BE2C (cell line): ENCODE measurements around the gene ABCB8.
A peak's percentile ranks its signal among the peaks of the same experiment; 100 is the strongest.

ENCODE experiments used
- DNase-seq: peaks from one replicate; pipeline ENCODE4 v3.0.0-alpha.2; 2020
- H3K27me3 ChIP-seq: fragments of 250-450 bp; sonication (Bioruptor Pico); 2 replicates; pipeline ENCODE4 v1.5.1; 2020; ENCODE audit warnings: mild to moderate bottlenecking
- H3K36me3 ChIP-seq: fragments of 250-450 bp; sonication (Bioruptor Pico); 2 replicates; pipeline ENCODE4 v1.5.1; 2020; ENCODE audit warnings: mild to moderate bottlenecking
- H3K4me1 ChIP-seq: fragments of 250-450 bp; sonication (Bioruptor Pico); 2 replicates; pipeline ENCODE4 v1.5.1; 2020
- H3K4me3 ChIP-seq: 2 replicates; pipeline ENCODE4 v1.5.1; 2011; ENCODE audit warnings: low read depth, low read length
- H3K9me3 ChIP-seq: fragments of 250-450 bp; sonication (Bioruptor Pico); 2 replicates; pipeline ENCODE4 v1.5.1; 2020
- TF ChIP-seq, protein P1 (sequence below): IDR thresholded peaks from 2 replicates; pipeline ENCODE4 v1.5.1; 2012; ENCODE audit warnings: mild to moderate bottlenecking, low read depth, low read length

Gene ABCB8

DNA sequence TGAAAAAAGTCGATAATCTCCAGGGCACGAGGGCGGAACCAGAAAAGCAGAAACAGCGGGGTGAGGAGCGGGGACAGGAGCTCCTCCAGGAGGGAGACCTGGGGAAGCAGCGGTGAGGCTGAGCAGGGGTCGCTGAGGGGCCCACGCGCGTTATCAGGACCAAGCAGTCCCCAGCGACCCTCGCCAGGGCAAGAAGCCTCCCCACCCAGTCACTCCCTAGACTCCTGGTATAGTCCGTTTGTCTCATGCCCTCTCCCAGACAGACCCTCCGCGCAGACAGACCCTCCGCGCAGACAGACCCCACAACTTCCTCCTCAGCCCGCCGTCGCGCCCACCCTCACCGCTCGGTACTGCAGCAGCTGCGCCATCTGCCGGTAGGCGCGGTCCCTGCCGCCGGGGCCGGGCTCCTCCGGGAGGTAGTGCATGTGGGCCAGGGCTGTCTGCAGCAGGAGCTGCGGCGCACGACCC is 10.3 kb upstream of the ABCB8 start:
- H3K27me3 ChIP-seq = no peaks in the 10 kb centered on the region
- H3K4me3 ChIP-seq = peak overlapping the region; percentile 69
- H3K9me3 ChIP-seq = no peaks in the 10 kb centered on the region
- TF ChIP-seq, protein P1, sequence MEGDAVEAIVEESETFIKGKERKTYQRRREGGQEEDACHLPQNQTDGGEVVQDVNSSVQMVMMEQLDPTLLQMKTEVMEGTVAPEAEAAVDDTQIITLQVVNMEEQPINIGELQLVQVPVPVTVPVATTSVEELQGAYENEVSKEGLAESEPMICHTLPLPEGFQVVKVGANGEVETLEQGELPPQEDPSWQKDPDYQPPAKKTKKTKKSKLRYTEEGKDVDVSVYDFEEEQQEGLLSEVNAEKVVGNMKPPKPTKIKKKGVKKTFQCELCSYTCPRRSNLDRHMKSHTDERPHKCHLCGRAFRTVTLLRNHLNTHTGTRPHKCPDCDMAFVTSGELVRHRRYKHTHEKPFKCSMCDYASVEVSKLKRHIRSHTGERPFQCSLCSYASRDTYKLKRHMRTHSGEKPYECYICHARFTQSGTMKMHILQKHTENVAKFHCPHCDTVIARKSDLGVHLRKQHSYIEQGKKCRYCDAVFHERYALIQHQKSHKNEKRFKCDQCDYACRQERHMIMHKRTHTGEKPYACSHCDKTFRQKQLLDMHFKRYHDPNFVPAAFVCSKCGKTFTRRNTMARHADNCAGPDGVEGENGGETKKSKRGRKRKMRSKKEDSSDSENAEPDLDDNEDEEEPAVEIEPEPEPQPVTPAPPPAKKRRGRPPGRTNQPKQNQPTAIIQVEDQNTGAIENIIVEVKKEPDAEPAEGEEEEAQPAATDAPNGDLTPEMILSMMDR = peak; percentile 89
- H3K4me1 ChIP-seq = peaks cover 13% of the 10 kb centered on the region; the same call in 1 of the 2 replicates
- no peaks in the 10 kb centered on the region for H3K36me3 ChIP-seq
- DNase-seq = peak; percentile 91

DNA sequence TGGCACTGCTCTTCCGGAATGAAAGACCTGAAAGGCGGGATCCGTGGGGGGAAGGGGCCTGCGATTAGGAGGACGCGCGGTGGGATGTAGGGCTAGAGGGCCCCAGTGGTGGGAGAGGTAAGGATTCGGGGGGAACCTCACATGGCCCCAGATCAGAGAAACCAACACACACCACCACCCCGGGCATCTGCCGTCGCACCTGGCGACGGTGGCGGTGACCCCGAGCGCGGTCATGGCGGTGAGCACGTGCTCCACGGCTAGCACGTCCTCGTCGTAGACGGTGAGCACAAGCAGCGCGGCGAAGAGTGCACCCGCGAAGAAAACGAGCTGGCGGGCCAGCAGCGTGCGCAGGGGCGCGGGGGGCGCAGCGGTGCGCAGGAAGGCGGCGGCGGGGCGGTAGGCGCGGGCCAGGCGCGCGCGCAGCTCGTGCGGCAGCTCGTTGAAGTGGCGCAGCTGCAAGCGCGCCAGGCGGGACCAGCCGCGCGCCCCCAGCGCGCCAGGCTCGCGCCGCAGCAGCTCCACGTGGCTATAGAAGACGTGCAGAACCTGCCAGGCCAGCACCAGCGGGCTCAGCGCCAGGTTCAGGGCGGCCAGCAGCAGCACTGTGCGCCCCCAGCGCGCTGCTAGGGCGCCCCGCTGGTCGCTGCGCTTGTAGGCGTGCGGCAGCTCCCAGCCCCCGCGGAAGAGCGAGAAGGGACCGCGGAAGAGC is 9.7 kb upstream of the ABCB8 start:
- no peaks in the 10 kb centered on the region for H3K36me3 ChIP-seq
- TF ChIP-seq, protein P1 = no peak
- no peaks in the 10 kb centered on the region for H3K9me3 ChIP-seq
- no peaks in the 10 kb centered on the region for H3K27me3 ChIP-seq
- peak overlapping the region; percentile 69 for H3K4me3 ChIP-seq
- peaks cover 13% of the 10 kb centered on the region; the same call in 1 of the 2 replicates for H3K4me1 ChIP-seq
- no peak for DNase-seq

DNA sequence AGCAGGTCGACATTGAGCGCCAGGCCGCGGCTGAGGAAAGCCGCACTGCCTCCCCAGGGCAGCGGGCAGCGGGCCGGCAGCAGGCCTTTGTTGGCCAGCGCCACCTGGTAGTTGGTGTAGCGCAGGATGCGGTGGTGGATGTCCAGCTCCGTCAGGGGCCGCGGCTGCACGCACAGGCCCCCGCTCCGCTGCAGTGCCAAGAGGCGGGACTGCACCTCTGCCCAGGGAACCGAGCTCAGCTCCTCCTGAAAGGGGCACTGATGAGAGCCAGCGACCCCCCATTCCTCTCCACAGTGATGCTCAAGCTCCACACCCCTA is 9.2 kb upstream of the ABCB8 start:
- no peak for DNase-seq
- H3K9me3 ChIP-seq = no peaks in the 10 kb centered on the region
- TF ChIP-seq, protein P1 = no peak
- H3K27me3 ChIP-seq = no peaks in the 10 kb centered on the region
- H3K4me3 ChIP-seq = no peak overlapping the region
- H3K4me1 ChIP-seq = peaks cover 11% of the 10 kb centered on the region; the same call in 1 of the 2 replicates
- H3K36me3 ChIP-seq = no peaks in the 10 kb centered on the region

DNA sequence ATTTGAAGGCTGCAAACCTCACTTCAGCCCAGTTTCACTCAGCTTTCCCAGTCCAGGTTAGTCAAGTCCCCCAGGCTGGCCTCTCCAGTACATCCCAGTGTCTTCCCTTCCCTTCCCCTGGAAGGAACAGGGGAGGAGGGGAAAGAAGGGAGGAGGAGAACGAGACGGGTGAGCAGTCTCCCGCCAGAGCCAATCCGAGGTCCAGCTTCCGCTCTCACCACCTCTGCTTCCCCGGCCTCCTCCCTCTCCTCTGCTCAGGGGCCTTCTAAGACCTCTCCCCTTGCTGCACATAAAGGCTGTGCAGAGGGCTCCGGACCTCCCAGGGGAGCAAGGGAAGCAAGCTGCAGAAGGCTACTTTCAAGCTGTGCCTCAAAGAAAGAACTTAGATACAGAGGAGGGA is 8.0 kb upstream of the ABCB8 start:
- Histone ChIP-seq H3K27me3 (no peaks in the 10 kb centered on the region), H3K9me3 (no peaks in the 10 kb centered on the region), H3K4me3 (no peak overlapping the region), H3K36me3 (no peaks in the 10 kb centered on the region), H3K4me1 (peaks cover 10% of the 10 kb centered on the region; the same call in 1 of the 2 replicates)
- TF ChIP-seq, protein P1 = no peak
- no peak for DNase-seq

DNA sequence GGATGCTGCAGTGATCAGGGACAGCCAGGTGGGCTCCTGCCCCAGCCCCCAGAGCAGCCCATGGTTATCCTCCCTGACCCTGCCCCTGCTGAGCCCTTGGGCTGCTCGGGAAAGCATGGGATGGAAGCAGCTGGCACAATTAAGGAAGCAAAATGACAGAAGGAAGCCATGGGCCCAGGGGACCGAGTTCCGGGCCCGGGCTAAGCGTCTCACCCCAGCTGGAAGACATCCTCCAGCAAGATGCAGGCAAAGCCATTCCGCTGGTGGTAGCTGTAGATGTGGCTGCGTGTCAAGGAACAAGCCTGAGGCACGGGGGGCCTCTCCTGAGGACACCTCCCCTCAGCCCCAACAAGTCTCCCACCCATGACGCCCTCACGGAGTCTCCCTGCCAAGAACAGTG is 5.0 kb upstream of the ABCB8 start:
- DNase-seq = no peak
- Histone ChIP-seq H3K27me3 (no peaks in the 10 kb centered on the region), H3K4me3 (no peak overlapping the region), H3K4me1 (peaks cover 2% of the 10 kb centered on the region; the same call in 1 of the 2 replicates), H3K9me3 (no peaks in the 10 kb centered on the region), H3K36me3 (no peaks in the 10 kb centered on the region)
- TF ChIP-seq, protein P1 = no peak

DNA sequence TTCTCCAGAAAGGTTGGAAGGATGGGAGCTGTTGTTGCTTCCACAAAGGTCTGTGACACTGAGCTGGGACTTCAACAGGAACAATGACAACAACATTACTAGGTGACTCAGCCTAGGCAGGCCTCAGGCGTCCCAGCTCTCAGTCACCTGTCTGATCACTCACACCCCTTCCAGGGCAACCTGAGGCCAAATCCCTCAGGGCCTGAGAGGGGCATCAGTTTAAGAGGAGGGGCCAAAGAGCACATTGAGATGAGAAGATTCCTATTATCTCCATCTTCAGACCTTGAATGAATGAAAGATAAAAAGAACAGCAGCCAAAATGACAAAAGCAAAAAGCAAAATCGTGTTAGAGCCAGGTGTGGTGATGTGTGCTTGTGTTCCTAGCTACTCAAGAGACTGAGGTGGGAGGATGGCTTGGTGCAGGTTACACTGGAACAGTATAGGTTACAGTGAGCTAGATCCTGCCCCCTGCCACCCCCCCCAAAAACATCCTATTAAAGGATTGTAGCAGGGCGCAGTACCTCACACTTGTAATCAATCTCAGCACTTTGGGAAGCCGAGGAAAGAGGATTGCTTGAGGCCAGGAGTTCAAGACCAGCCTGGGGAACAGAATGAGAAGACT is 3.7 kb upstream of the ABCB8 start, which contains the start of gene ATG9B:
Gene ATG9B, minus strand, starts transcription at position 60 of the 622 bp plus-strand sequence. CDS start 71 bp downstream, outside the sequence.
- Histone ChIP-seq H3K9me3 (no peaks in the 10 kb centered on the region), H3K4me1 (no peaks in the 10 kb centered on the region), H3K4me3 (no peak within 1 kb of the TSS), H3K27me3 (no peaks in the 10 kb centered on the region), H3K36me3 (no peaks in the 10 kb centered on the region)
- no peak for DNase-seq
- TF ChIP-seq, protein P1 = no peak
